Thyroid gland (tissue), 4 donors: ENCODE results near the gene RNF6. TPM values are rescaled to one million over a fixed set of nuclear protein-coding genes. Genes with fewer than 3 reads are reported as not detected.
"Not testable (repeated sequence)": the region's sequence is repeated elsewhere in the genome, so short reads cannot be mapped to it uniquely, and the experiment has no call there.

Experiments used
- DNase-seq, 2 donors: peaks; one replicate each; pipeline ENCODE4 v3.0.0-alpha.2; 2019
- H3K27ac ChIP-seq, 3 donors: fragments of 200-600 bp; sonication (generic); 1 replicate in 2 of 3; 2 replicates in 1 of 3; pipeline ENCODE4 v1.5.1; 2016 to 2019; ENCODE audit warnings: mild to moderate bottlenecking in 1 of 3, moderate library complexity in 1 of 3
- H3K27me3 ChIP-seq: fragments of 200-600 bp; sonication (generic); one replicate; pipeline ENCODE4 v1.5.1; 2019
- H3K36me3 ChIP-seq, 2 donors: fragments of 200-600 bp; sonication (generic); one replicate each; pipeline ENCODE4 v1.5.1; 2016 to 2019
- H3K4me1 ChIP-seq, 2 donors: fragments of 200-600 bp; sonication (generic); one replicate each; pipeline ENCODE4 v1.5.1; 2017 to 2019
- H3K4me3 ChIP-seq, 3 donors: fragments of 200-600 bp; sonication (generic); replicated peaks in 1 of 3; 1 replicate in 2 of 3; 2 replicates in 1 of 3; pipeline ENCODE4 v1.5.1; 2016; ENCODE audit warnings: mild to moderate bottlenecking in 1 of 3
- H3K9me3 ChIP-seq: fragments of 200-600 bp; sonication (generic); one replicate; pipeline ENCODE4 v1.5.1; 2017
- CTCF ChIP-seq, 6 experiments: fragments of 200-600 bp in 3 of 6; fragments of 450-650 bp in 3 of 6; sonication (generic) in 3 of 6; IDR thresholded peaks; one replicate each; pipeline ENCODE4 v1.5.1; 2016 to 2019; ENCODE audit warnings: antibody characterized with exemption in 6 of 6, mild to moderate bottlenecking in 2 of 6, inconsistent platforms in 1 of 6, moderate library complexity in 1 of 6
- POLR2A ChIP-seq, 2 donors: fragments of 450-650 bp; IDR thresholded peaks; one replicate each; pipeline ENCODE4 v1.6.1; 2017; ENCODE audit warnings: antibody characterized with exemption in 2 of 2, mild to moderate bottlenecking in 2 of 2, moderate library complexity in 1 of 2
- WGBS, 2 donors: methylation state at CpG; one replicate each; pipeline ENCODE4 v1.1.5; 2017; 5-methylcytosine and 5-hydroxymethylcytosine counted together
- intact Hi-C: fragments of 100-400 bp; cut with DNase I; formaldehyde crosslinking; loops from one replicate; pipeline ENCODE4 v1.15.1; 2023
- total RNA-seq, 4 donors: library from RNA; depleted of rRNA; stranded (reverse); fragments of >200 nt; gene quantifications; one replicate each; pipeline ENCODE4 v1.2.3, GENCODE V29; 2016

RNF6 gene
- total RNA-seq, 4 donors from 2014 or later, result 21.5 to 28.8 (median 25.0) TPM

- Histone ChIP-seq H3K9me3 (no peaks in the 10 kb centered on the region), H3K36me3 (no peaks in the 10 kb centered on the region), H3K4me1 (peaks cover 6 to 10% of the 10 kb centered on the region in 2 donors), H3K27ac (peak overlapping the region; percentile 92 to 94 (median 93)), H3K4me3 (peak overlapping the region; percentile 76 to 95 (median 94)), H3K27me3 (no peaks in the 10 kb centered on the region)
- WGBS, 2 donors, result 33 to 40% methylated on average over 9 of the region's 9 CpGs
- TF ChIP-seq POLR2A (IDR thresholded peaks at IDR 0.05) (no peak), CTCF (IDR thresholded peaks at IDR 0.05) (no peak)
- DNase-seq, result peak in 1 of 2 donors; percentile 5
- intact Hi-C loops, result no loop called here
Measured at GRCh38 chr13:26253262-26253786, 31.2 kb upstream of the RNF6 start.

GRCh38 chr13:26252006-26252405, 29.9 kb upstream of the RNF6 start:
- DNase-seq, H3K36me3 ChIP-seq, intact Hi-C loops, H3K9me3 ChIP-seq, H3K27ac ChIP-seq, H3K27me3 ChIP-seq, H3K4me3 ChIP-seq: not testable (repeated sequence)
- WGBS, 2 donors, result 60 to 65% methylated on average over 4 of the region's 4 CpGs
- H3K4me1 ChIP-seq, result peaks cover 6 to 10% of the 10 kb centered on the region in 2 donors

GRCh38 chr13:26249551-26249950, 27.4 kb upstream of the RNF6 start:
- Histone ChIP-seq H3K27me3 (no peaks in the 10 kb centered on the region), H3K4me3 (no peak overlapping the region), H3K4me1 (no peaks in the 10 kb centered on the region), H3K27ac (no peak overlapping the region), H3K9me3 (no peaks in the 10 kb centered on the region), H3K36me3 (no peaks in the 10 kb centered on the region)
- intact Hi-C loops, result no loop called here
- TF ChIP-seq POLR2A (IDR thresholded peaks at IDR 0.05) (no peak), CTCF (IDR thresholded peaks at IDR 0.05) (no peak)
- DNase-seq, result no peak

- Histone ChIP-seq H3K4me1 (no peaks in the 10 kb centered on the region), H3K27ac (no peak overlapping the region), H3K27me3 (no peaks in the 10 kb centered on the region), H3K36me3 (no peaks in the 10 kb centered on the region), H3K4me3 (no peak overlapping the region), H3K9me3 (no peaks in the 10 kb centered on the region)
- 57 to 59% methylated on average over 3 of the region's 3 CpGs for WGBS, 2 donors
- no peak for DNase-seq
- TF ChIP-seq CTCF (IDR thresholded peaks at IDR 0.05) (no peak), POLR2A (IDR thresholded peaks at IDR 0.05) (no peak)
- intact Hi-C loops, result no loop called here
Measured at GRCh38 chr13:26247608-26248007, 25.5 kb upstream of the RNF6 start.

GRCh38 chr13:26247011-26247410, 24.9 kb upstream of the RNF6 start:
- H3K27ac ChIP-seq, result no peak overlapping the region
- H3K27me3 ChIP-seq, result no peaks in the 10 kb centered on the region
- no peaks in the 10 kb centered on the region for H3K9me3 ChIP-seq
- H3K36me3 ChIP-seq, result no peaks in the 10 kb centered on the region
- intact Hi-C loops, result no loop called here
- H3K4me3 ChIP-seq, result no peak overlapping the region
- WGBS, 2 donors, result 73 to 87% methylated on average over 2 of the region's 2 CpGs
- no peaks in the 10 kb centered on the region for H3K4me1 ChIP-seq
- no peak for TF ChIP-seq CTCF (IDR thresholded peaks at IDR 0.05)
- no peak for TF ChIP-seq POLR2A (IDR thresholded peaks at IDR 0.05)
- DNase-seq, result no peak

GRCh38 chr13:26246154-26246553, 24.0 kb upstream of the RNF6 start:
- H3K9me3 ChIP-seq, result no peaks in the 10 kb centered on the region
- 74 to 75% methylated on average over 5 of the region's 5 CpGs for WGBS, 2 donors
- no peak for DNase-seq
- TF ChIP-seq POLR2A (IDR thresholded peaks at IDR 0.05) (no peak), CTCF (IDR thresholded peaks at IDR 0.05) (no peak)
- no peak overlapping the region for H3K4me3 ChIP-seq
- intact Hi-C loops, result no loop called here
- H3K36me3 ChIP-seq, result no peaks in the 10 kb centered on the region
- no peaks in the 10 kb centered on the region for H3K4me1 ChIP-seq
- no peak overlapping the region for H3K27ac ChIP-seq
- H3K27me3 ChIP-seq, result no peaks in the 10 kb centered on the region
